A673 (cell line): ENCODE data around the gene KRT33B.

ENCODE experiments used
- EZH2 ChIP-seq: fragments of 200-600 bp; sonication (generic); IDR thresholded peaks from 2 replicates; pipeline ENCODE4 v1.6.1; 2017; ENCODE audit warnings: borderline replicate concordance, low read depth, mild to moderate bottlenecking, mixed read lengths, antibody characterized with exemption, low read length; ENCODE audit not compliant: poor library complexity, severe bottlenecking
- TF ChIP-seq, protein P1 (sequence below): fragments of 300-800, 200-600 bp; sonication (generic); conservative IDR thresholded peaks from 2 replicates; pipeline ENCODE4 v1.5.1; 2017; ENCODE audit warnings: low read depth, mild to moderate bottlenecking, antibody characterized with exemption, low read length, moderate library complexity, mixed read lengths

GRCh38 chr17:41407226-41407625 is 37.6 kb upstream of the KRT33B start:
- TF ChIP-seq, protein P1, sequence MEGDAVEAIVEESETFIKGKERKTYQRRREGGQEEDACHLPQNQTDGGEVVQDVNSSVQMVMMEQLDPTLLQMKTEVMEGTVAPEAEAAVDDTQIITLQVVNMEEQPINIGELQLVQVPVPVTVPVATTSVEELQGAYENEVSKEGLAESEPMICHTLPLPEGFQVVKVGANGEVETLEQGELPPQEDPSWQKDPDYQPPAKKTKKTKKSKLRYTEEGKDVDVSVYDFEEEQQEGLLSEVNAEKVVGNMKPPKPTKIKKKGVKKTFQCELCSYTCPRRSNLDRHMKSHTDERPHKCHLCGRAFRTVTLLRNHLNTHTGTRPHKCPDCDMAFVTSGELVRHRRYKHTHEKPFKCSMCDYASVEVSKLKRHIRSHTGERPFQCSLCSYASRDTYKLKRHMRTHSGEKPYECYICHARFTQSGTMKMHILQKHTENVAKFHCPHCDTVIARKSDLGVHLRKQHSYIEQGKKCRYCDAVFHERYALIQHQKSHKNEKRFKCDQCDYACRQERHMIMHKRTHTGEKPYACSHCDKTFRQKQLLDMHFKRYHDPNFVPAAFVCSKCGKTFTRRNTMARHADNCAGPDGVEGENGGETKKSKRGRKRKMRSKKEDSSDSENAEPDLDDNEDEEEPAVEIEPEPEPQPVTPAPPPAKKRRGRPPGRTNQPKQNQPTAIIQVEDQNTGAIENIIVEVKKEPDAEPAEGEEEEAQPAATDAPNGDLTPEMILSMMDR: no peak
- no peak for TF ChIP-seq EZH2
